Superior temporal gyrus (tissue), 1 donor: Measurements from ENCODE around the gene CLDN2.

Experiments used
- DNase-seq: peaks from one replicate; pipeline ENCODE4 v3.0.0-alpha.2; 2016; ENCODE audit errors: extremely low spot score

CLDN2 gene

GRCh38 chrX:106921637-106922036 is 1.4 kb downstream of the CLDN2 start:
- DNase-seq: no peak

GRCh38 chrX:106927023-106927422 is 6.8 kb downstream of the CLDN2 start:
- DNase-seq: no peak

DNA sequence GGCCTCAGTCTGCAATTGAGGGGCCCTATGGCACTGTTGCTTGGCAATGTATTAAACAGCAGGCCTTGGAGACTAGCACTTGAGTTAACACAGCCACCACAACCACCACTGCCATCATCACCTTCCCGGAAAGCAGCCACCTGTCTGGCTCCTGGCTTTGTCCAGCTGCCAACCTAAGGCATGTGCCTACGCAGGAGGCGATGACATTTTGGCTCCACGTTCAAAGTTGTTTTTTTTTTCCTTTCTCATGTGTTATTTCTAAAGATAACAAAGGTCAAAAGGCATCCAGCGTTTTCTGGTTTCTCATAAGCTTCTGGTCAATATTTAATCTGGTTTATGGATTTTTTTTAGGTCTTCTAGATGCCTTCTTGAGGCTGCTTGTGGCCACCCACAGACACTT is 7.5 kb downstream of the CLDN2 start:
- DNase-seq: no peak

GRCh38 chrX:106928227-106928626 is 8.0 kb downstream of the CLDN2 start:
- no peak for DNase-seq

DNA sequence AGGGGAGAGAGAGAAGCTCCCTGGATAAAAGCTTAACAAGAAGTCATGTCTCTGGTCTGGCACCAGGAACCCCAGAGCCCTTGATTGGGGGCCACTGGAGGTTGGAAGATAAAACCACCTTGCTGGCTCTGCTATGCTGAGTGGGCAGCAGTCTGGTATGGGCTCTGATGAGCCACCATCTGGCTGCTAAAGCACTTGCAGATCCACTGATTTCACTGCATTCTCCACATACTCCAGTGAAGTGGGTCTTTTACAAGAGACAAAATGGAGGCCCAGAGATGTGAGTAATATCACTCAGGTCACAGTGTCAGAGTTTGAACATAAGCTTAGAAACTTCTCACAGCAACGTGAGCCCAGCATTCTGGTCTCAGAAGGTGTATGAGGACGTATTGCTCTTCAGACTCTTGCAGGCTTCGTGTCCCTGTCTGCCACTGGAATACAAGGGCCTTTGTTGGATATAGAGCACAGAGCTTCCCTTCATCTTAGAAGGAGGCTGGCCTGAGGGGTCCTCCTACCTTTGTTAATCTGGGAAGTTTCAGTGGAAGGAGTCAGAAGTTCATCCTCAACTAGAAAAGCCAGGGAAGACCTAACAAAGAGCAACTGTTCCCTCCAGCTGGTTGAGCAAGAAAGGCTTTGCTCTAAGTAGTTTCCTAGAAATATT is 11.8 kb downstream of the CLDN2 start:
- no peak for DNase-seq

- no peak for DNase-seq
Observed at GRCh38 chrX:106932492-106932923, 12.3 kb downstream of the CLDN2 start.

DNA sequence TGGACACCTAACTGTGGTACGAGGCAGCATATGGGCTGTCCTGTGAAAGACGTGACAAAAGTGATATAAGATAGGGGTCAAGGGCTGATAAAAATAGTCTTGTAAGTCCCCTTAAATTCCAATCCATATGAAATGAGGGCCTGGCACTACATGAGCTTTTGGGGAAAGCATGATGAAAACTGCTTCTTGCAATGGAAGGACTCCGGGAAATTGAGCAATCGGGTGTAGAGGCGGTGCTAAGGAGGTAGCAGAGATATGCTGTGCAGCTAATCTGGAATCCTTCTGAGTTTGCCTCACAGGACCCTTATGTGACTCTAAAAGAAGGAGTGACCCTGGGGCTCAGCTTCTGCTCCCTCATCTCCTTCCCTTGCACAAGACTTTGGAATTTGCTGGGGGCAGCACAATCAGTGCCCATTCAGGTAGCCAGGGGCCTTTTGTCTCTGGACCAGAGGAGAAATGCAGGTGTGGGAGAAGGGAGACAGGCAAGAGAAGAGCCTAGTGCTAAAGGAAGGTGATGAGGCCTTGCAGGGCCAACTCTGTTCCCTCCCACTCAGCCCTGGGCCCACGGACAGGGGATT is 12.8 kb downstream of the CLDN2 start:
- no peak for DNase-seq

DNA sequence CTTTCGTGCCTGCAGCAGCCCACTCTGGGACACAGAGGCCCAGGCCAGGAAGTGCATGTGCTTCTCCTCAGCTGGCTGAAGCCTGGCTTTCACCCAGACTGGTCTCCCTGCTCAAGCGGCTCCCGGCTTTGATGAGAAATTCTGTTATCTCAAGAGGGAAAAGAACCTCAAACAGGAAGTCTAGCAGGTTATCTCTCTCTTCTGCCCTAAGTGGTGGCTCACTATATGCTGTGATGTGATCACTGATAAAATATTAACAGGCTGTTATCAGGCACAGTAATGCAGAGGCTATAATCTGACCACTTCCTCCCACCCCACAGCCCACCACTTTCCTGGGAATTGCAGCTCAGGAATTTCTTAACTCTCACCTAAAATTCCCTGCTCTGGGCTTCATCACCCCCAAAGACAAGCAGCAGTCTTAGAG is 13.3 kb downstream of the CLDN2 start:
- DNase-seq: no peak

DNA sequence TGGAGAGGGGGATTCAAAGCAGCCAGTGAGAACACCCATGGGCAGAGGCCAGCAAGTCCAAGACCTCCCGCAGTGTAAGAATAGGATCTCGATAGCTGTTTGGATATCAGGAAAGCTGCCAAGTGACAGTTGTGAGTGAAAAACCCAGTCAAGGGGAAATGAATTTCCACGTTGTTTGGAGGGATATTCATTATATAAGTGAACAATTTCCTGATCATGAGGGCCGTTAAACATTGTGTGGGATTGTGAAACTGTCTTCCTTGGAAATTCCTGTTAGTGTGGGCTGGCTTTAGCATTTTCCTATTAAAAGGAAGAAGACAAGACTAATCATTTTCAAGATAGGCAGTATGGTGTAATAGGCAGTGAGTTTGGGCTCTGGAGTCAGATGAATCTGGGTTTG is 15.0 kb downstream of the CLDN2 start:
- no peak for DNase-seq

DNA sequence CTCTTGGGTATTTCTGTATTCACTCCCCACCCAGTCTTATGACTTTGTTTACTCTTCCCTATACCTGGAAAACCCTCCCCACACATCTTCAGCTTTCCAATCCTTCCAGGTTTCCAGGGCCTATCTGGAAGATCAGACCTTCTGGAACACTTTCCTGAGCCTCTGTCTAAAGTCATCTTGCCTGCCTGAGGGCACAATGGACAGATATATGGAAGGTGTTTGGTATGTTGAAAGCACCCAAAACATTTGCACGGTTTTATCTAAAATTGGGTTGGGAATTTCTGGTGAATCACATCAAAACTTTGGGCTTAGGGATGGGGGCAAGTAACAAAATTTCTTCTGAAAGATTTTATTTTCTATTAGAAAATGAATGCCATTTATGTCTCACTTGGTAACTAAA is 16.0 kb downstream of the CLDN2 start:
- no peak for DNase-seq

DNA sequence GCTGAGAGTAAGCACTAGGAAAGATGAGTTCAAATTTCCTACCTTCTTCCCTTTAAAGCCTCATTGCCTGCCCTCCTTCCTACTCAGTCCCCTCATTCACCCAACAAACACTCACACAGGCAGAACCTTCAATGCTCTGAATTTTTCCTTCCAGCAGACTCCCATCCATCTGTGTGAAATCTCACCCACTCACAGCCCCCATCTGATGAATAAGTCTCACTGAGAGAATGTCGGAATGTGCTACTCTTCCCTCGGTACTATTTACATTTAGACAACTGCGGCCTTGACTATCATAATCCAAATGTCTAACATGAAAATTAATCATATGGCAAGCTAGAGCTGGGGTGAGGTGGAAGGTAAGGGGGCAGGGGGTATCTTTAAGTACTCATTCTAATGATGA is 19.4 kb downstream of the CLDN2 start:
- no peak for DNase-seq

- DNase-seq: no peak
Observed at GRCh38 chrX:106940068-106940467, 19.9 kb downstream of the CLDN2 start.

GRCh38 chrX:106946464-106946863 is 26.3 kb downstream of the CLDN2 start:
- no peak for DNase-seq

DNA sequence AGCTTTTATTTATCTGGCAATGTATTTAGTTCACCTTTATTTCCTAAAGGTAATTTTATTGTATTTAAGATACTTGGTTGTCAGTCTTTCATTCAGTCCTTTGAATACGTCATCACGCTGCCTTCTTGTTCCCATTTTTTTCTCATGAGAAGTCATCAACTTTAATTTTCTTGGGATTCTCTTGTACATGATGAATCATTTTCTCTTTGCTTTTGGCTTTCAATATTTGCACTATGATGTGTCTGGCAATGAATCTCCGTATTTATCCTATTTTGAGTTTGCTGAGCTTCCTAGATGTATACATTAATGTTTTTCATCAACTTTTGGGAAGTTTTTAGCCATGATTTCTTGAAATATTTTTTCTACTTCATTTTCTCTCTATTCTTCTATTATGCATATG is 28.4 kb downstream of the CLDN2 start:
- DNase-seq: no peak

GRCh38 chrX:106949366-106949765 is 29.2 kb downstream of the CLDN2 start:
- no peak for DNase-seq

DNA sequence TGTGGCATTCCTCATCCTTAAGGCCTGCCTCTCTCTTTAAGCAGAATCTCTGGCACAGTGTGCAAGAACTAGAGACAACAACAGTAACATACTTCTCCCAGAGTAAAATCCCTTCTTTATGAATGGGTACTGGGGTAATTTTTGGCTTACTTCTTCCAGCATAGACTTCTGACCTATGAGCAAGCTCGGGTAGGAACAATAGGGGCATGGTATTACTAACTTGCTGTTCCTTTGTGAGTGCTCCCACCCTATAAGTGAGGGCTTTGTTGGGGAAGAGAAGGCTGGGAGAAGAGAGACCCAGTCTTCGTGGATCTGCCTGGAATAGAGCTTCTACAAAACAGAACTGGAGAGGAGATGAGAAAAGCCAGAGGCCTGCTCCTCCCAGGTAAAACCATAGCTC is 30.2 kb downstream of the CLDN2 start:
- DNase-seq: no peak

DNA sequence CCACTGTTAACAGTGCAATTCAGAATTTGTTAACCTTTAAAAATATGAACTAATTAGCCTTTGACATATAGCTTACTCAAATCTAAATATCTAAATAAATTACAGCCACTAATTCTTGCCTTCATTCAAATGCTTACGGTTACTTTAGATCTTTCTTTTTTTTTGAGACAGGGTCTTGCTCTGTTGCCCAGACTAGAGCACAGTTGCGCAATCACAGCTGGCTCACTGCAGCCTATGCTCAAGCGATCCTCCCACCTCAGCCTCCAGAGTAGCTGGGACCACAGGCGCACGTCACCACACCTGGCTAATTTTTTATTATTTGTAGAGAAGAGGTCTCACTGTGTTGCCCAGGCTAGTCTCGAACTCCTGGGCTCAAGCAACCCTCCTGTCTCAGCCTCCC is 31.0 kb downstream of the CLDN2 start:
- no peak for DNase-seq

DNA sequence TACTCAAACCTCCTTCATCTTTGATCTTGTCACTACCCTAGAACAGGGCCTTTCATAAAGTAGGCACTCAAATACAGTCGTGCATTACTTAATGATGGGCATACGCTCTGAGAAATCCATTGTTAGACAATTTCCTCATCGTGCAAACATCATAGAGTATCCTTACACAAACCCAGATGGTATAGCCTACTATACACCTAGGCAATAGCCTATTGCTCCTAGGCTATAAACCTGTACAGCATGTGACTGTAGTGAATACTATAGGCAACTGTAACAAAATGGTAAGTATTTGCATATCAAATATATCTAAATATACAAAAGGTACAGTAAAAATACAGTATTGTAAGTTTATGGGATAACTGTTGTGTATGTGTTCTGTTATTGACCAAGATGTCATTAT is 31.9 kb downstream of the CLDN2 start:
- DNase-seq: no peak

DNA sequence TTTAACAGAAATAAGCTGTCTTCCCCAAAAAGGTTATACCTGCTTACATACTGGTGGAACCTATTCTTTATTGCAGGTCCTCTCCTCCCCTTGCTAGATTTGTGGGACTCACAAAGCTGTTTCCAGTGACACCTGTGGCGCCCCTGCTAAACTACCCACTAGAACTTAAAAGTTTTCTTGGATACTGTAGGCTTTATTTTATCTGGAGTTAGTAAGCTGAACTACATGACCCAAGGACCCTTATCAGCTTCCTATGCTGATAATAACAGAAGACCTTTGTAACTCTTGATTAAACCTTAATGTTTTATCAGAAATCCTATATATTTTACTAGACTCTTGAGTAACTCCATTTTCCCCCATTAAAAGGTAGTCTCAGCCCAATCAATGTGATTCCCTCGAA is 32.3 kb downstream of the CLDN2 start:
- no peak for DNase-seq

GRCh38 chrX:106952988-106953387 is 32.8 kb downstream of the CLDN2 start:
- peak; percentile 16 for DNase-seq

DNA sequence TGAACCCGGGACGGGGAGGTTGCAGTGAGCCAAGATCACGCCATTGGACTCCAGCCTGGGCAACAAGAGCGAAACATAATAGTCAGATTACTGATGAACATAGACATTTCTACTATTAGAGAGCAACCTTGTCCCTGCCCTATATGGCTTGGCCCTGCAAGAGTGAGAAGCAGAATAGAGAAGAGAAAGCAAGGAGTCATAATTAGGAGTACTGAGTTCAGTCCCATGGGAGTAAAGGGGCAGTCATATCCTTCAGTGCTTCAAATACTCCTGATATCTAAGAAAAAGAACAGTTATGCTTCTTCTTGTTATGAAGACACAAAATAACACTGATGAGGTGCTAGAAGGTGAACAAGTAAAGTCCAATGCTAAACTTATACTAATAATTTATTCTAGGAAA is 33.8 kb downstream of the CLDN2 start:
- no peak for DNase-seq

- DNase-seq: no peak
Observed at GRCh38 chrX:106955004-106955772, 35.0 kb downstream of the CLDN2 start.

DNA sequence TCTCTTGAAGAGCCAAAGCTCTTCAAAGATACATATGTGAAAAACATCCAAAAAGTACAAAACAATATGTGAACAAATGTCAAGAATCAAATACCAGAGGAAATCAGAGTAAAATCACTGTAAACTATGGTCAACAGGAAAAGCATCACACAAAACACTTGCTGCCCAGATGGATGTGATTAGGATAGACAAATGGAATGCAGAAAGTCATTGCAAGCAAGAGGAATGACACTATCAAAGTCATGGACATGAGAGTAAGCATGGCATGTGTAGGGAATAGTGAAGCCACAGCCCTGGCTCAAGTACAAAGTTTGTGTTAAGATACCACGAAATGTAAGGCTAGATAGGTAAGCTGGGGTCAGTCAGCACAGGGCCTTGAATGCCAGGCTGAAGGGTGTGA is 37.7 kb downstream of the CLDN2 start:
- DNase-seq: no peak
